ENCODE results near the gene SLC15A4.

Gene SLC15A4

GRCh38 chr12:128754275-128754674 is 69.5 kb downstream of the SLC15A4 start:
- DNase-seq = no peak

DNA sequence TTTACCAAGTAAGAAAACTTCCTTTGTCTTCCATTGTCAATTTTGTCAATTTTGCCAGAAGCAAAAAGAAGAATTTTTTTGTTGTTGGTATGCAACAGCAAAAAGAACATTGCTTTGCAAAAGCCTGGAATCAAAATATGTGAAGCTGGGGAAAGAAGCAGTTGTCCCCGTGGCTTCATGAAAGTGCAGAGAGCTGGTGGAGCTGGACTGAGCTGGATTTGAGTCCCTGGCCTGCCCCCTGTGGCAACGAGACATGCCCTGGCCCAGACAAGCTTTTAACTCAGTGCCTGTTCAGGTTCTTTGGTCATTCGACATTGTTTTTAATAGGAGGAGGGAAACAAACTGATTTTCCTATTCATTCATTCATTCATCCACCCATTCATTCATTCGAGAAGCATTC is 70.3 kb downstream of the SLC15A4 start:
- DNase-seq = no peak

DNA sequence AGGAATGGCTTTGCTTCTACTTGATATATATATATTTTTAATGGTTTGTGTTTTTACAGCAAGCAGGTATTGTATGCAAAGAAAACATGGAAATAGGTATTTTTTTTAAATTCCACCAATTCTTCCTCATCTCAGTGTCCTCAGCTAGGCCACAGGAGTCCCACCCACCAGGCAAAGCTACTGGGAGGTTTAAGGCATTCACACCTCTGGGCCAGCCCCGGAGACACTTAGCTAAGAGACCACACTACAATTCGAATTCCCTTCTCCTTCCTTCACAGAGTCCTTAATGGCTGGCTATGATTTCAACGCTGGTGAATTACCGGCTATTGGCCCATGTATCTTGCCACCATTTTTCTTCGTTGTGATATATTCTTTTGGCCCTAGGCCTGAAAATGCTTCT is 71.4 kb downstream of the SLC15A4 start:
- no peak for DNase-seq

- no peak for DNase-seq
These were observed 76.3 kb downstream of the SLC15A4 start for GRCh38 chr12:128747441-128747840.

GRCh38 chr12:128745772-128746689 is 77.7 kb downstream of the SLC15A4 start:
- DNase-seq = no peak

GRCh38 chr12:128743916-128744315 is 79.8 kb downstream of the SLC15A4 start:
- no peak for DNase-seq

Data from C1 segment of cervical spinal cord (tissue), 14 donors.